Activated CD8-positive, alpha-beta memory T cell treated with anti-CD3 and anti-CD28 coated beads for 1 hour (primary cell): ENCODE measurements around the gene NSUN2.
A peak's percentile ranks its signal among the peaks of the same experiment; 100 is the strongest.
"Not testable (repeated sequence)": the region's sequence is repeated elsewhere in the genome, so short reads cannot be mapped to it uniquely, and the experiment has no call there.

ENCODE experiments used
- DNase-seq, 2 donors: peaks; one replicate each; pipeline ENCODE4 v3.0.0-alpha.2; 2020; ENCODE audit warnings: low read depth in 1 of 2; ENCODE audit errors: extremely low read depth in 1 of 2

The NSUN2 gene

DNA sequence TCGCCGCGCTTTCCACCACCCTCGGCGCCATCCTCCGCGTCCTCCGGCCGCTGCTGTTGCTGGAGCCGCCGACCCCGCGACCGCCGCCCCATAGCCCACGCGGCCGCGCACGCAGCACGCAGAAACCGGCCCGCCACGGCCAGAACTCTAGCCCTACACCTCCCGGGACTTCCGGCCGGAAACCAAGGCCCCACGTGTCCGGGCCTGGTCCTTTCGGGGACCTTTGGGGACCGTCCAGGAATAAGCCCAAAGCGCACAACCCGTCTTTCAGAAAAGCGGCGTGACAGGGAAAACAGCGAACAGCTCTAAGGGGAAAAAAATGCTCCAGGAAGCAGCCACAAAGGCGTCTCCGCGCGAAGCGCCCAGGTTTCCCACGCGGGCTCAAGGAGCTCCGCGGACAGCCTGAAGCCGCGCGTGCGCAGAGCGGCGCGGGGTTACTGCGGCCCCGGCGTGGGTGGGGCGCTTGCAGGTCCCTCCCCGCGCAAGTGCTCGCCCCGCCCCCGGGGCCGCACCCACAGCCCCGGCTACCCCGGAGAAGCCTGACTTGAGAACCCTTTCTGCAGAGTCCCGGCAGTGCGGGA lies at the start of gene NSUN2, which contains the start of gene SRD5A1:
Gene NSUN2, minus strand, starts transcription at position 157 of the 581 bp plus-strand sequence. Its CDS starts 65 bp downstream, at position 92.
Gene SRD5A1, plus strand, starts transcription at position 553 of the 581 bp plus-strand sequence. CDS start 137 bp downstream, outside the sequence.
- peak; percentile 65 to 92 for DNase-seq

DNA sequence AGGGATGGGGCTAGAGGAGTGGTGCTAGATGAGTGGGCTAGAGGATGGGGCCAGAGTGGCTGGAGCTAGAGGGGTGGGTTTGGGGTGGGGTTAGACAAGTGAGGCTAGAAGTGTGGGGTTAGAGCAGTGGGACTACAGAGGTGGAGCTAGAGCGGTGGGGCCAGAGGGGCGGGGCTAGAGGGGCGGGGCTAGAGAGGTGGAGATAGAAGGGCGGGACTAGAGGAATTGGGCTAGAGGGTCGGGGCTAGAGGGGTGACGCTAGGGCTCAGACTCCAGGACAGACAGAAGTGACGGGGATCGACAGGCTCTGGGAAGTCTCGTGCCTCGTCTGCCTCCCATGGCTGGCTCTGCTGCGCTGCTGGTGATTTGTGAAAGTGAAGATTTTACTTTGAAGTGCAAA lies 49.4 kb upstream of the NSUN2 start:
- DNase-seq, result no peak

DNA sequence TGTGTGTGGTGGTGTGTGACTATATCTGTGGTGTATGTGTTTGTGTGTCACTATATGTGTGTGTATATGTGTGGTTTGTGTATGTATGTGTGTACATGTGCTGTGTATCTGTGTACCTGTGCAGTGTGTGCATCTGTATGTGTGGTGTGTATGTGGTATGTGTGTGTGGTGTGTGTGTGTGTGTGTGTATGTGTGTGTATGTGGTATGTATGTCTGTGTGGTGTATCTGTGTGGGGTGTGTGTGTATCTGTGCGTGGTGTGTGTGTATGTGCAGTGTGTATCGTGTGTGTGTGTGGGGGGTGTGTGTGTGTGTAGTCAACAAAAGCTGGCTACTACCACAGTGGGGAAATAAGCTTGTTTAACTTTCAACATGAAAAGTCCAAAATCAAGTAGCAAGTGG lies 48.8 kb upstream of the NSUN2 start:
- no peak for DNase-seq

DNA sequence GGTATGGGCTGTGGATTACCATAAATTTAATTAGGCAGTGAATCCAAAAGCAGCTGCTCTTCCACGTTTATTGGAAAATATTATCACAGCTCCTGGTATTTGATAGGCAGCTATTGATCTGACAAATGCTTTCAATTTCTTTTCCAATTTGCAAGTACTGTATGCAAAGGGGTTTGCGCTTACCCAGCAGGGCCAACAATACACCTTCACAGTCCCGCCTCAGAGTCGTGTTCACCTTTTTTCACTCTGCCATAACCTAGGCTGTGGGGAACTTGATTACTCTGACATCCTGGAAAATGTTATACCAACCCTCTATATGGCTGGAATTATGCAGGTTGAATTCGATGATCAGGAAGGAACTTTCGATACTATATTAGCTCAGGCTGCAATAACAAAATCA lies 48.1 kb upstream of the NSUN2 start:
- no peak for DNase-seq

DNA sequence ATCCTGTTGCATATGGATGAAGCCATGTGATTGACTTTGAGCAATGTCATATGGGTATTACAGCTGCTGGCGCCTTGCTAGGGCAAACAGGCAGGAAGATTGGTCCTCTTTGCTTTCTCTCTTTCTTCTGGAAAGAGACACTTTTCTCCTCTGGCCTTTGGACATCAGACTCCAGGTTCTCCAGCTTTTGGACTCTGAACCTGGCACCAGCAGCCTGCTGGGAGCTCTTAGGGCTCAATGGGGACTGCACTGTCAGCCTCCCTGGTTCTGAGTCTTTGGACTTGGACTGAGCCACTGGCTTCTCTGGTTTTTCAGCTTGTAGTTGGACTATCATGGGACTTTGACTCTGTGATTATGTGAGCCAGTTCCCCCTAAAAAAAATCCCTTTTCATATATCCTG lies 45.5 kb upstream of the NSUN2 start:
- DNase-seq, result no peak

DNA sequence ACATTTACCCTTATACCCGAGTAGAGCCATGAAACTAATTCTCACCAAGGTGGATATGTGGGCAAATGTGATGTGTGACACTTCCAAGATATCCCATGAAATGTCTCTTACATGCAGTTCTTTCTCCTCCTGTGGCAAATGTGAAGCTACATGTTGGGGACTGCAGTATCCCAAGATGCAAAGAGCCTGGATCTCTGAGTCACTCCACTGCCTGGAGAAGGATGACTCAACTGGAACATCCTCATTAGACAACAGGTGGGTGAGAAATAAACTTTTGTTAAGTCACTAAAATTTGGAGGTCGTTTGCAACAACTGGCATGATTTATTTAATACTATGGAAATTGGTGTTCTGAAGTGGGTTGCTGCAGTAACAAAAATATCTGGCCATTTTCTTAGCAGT lies 43.9 kb upstream of the NSUN2 start:
- no peak for DNase-seq

DNA sequence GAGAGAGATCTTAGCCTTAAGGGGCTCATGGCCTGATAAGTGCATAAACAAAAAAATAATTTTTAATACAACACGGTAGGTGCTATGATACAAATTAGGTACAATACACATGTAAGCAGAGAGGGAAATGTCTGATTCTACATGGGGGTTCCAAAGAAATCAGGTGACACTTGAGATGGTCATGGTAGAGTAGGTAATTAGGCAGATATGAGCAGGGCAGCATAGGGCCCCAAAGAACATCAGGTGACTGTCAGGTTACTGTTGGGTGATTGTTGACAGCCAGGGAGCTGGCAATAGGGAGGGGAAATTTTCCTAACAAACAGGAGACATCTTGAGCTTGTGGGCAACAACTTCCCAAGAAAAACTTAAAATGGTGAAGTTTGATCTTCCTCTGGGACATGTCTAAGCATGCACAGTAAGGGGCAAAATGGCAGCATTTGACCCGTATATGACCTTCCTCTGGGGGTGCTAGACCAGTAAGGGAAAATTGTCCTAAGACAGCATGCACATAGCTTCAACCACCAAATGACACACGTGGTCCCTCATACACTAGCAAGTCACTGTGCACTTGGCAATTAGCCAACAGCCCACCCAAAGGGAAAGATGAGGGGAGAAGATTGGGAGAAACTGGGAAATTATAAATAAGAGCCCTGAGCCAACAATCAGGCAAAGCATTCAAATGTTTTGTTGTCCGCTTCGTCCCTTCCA lies 43.1 kb upstream of the NSUN2 start:
- no peak for DNase-seq

DNA sequence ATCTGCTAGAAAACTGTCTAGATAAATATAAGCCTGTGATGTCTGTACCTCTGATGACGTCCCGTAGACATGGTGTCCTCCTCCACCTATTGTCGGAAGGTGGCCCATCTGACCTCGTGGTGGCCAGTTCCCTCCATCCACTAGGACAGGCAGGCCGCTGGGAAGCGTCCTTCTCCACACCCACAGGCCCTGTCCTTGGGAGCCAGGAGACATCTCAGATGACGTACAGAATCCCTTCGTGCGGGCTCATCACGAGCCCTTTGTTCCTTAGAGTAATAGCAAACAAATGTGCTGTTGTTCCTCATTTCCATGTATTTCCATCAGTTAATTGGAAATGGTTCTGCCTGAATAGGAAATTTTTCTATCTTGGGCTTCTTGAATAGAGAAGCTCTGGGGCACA lies 42.0 kb upstream of the NSUN2 start:
- DNase-seq, result no peak

DNA sequence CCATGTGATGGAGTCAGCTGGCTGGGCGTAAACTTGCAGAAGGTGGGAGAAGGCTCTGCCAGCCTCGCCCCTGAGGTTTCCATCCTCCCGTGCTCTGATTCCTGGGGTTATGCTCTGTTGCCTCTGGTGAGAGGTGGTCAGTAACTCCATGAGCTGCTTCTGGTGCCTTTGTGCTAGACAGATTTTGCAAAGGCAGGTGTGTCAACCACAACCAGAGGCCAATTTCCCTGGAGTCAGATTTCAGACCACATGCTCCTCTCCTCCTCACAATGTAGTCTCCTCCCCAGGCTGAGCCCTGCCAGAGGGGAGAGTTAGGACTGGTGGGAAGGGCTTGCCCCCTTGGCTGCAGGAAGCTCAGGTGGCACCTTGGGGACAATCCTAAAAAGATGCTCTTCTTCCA lies 41.6 kb upstream of the NSUN2 start:
- DNase-seq, result no peak

DNA sequence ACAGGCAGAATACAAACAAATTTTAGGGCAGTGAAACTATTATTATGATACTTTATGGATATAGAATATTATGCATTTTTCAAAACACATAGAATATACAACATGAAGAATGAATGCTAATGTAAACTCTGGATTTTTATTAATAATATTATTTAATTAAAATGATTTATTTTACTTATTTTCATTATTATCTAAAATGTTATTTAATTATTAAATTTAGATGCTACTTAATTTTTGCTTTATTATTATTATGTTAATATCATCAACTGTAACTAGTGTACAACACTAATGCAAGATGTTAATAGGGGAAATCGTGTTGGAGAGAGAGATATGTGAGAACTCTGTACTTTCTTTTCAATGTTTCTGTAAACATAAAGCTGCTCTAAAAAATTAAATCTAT lies 41.1 kb upstream of the NSUN2 start:
- DNase-seq, result no peak

DNA sequence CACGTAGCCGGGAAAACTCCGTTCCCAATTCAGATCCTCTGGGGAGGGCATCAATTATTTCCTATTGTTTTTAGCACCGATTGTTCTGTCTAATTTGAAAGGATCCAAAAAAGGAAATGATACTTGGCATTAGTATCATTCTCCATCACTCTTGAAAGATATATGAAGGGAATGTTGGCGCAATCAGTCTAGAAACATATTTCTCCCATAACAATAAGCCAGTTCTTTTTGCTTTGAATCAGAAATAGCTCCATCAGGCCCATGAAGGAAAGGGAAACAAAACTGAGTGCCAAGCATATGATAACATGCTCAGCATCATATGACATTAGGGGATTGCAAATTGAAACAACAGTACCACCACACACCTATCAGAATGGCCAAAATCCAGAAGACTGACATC lies 40.2 kb upstream of the NSUN2 start:
- no peak for DNase-seq

DNA sequence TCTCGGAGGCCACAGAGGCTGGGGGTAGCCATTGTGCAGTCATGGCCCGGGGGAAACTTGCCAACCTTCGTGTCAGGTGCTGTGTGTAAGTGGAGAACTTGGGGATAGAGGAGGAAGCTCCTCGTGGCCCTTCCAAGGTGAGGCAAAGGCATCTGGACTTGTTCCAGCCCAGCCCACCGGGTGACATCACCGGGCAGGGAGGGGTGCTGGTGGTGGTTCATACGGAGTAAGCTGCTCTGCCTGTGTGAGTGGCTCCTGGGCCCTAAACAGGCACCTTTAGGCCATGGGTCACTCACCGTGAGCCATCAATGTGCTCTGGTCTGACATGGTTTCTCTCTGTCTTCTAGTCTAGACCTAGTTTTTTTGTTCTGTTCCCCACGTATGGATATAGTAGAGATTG lies 35.9 kb upstream of the NSUN2 start:
- not testable (repeated sequence) for DNase-seq

DNA sequence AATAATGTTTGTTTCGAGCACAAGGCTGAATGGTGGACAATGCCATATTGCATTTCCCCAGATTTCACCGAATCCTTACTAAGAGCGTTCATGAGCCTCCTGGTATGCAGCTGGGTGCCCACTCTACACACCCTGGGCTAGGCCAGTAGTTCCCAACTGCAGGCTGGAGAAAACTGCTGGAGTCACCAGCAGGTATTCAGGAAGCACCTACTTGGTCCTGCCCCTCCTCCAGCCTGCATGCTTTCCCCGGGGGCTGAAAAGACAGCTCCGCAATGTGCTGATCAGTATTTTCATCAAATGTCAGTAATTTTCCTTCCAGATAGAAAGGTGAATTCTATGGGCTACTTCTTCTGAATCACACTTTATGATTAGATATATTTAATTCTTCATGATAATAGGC lies 34.8 kb upstream of the NSUN2 start:
- DNase-seq, result no peak

DNA sequence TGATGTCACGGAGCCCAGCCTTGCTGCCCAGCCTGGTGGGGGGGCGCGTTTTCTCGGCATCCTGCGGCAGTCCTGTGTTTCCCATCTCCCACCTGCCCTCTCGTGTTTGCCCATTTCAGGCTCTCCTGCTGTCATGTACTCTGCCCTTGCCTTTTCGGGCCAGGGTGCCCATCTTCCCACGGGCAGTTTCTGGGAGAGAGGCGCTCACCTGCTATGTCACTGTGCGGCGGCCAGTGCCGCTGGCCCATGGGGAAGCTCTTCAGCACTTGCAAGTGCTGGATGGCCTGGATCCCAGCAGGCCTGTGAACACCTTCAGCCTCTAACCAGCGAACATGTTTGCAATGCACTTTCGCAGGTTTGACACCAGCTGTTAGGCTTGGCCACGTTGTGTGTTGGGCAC lies 33.9 kb upstream of the NSUN2 start:
- DNase-seq, result no peak

DNA sequence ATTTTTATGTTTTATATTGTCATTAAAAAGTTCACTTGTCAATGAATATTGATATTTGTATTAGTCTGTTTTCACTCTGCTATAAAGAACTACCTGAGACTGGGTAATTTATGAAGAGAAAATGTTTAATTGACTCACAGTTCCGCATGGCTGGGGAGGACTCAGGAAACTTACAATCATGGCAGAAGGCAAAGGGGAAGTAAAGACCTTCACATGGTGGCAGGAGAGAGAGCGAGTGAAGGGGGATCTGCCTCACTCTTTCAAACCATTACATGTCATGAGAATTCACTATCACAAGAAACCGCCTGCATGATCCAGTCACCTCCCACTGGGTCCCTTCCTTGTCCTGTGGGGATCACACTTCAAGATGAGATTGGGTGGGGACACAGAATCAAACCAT lies 27.8 kb upstream of the NSUN2 start:
- no peak for DNase-seq

DNA sequence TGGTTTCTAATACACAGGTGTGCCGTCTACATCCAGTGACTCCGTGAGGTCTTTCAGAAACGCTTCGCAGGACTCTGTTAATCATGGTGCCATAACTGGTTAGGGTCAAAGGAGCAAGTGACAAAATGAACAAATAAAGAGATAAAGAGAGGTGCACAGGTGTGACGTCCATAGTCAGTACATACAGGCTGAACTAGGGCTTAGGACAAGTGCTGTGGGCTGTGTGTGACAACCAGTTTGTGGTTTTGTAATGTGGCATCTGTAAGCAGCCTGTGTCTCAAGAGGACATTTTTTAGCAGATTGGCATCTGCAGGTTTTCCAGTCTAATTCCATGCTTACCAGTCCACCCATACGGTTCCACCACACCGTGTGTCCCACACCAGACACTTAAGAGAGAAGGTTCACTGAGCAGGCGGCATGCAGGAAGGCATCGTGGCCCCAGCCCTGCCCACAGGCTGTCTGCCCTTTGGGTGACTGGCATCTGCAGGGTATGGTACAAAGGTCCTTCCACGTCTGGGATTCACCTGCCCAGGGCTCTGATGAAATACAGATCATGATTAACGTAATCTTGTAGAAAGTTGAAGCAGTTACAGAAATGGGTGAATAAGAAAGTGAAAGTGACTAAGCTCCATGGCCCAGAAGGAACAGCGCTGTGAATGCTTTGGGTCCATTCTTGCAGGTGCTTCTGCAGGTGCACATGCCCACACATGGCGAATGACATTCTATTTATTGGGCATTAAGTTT lies 27.3 kb upstream of the NSUN2 start:
- no peak for DNase-seq

DNA sequence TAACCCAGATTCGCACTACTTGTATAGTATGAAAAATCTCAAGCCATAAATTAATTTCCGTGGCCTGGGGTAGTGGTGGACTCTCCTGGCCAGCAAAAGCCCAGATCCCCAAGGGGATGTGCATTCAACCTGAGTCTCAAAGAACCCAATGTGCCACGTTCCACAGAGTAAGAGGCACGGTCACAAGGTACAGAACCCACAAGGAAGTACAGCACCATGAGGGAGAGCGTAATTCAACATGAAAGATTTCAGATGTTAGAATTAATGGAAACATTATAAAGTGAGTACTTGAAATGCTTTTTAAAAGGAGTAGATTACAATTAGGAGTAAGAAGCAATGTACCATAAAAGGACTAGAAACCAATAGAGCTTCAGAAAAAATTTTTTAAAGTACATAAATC lies 23.8 kb upstream of the NSUN2 start:
- no peak for DNase-seq

DNA sequence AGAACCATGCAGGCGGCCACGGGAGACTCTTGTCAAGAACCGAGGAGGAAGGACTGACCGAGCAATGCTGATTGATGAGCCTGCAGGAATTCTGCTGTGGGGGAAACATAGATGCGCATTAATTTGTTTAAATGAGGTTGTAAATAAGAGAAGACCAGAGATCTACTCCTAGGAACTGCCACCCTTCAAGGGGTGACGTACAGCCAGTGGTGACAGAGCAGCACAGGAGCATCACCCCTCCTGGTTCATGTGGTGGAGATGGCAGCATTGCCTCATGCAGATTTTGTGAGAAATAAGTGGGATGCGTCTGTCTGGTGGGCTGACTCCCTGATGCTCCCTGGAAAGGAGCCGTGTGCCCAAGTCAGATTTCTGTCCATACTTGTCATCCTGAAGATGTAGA lies 22.6 kb upstream of the NSUN2 start:
- DNase-seq, result no peak

DNA sequence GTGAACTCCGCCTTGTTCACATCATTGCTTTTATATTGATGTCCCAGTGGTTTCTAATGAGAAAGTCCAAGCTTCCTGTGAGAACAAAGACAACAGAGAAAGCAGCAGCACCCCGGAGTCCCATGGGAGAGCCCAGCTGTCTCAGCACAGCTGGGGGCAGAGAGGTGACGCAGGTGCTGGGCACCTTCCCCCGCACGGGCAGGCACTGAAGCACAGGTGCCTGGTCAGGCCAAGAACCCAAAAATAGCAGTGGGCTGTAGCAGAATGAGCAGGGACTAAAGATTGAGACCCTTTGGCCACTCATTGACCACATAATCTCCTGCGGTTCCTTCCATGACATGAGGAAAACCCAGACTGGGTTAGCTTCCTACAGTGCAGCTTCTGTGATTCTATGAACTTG lies 19.2 kb upstream of the NSUN2 start:
- DNase-seq, result no peak

DNA sequence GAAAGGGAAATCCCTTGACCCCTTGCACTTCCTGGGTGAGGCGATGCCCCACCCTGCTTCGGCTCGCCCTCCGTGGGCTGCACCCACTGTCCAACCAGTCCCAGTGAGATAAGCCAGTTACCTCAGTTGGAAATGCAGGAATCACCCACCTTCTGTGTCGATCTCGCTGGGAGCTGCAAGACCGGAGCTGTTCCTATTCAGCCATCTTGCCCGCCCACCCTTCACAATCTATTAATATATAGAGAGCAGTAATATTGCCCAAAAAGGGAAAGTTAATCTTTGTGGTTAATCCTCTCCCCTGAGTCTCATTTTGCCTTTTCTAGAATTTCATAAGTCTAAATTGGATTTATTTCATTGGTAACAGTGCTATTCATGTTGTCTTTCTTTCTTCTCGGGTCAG lies 16.8 kb upstream of the NSUN2 start:
- no peak for DNase-seq

DNA sequence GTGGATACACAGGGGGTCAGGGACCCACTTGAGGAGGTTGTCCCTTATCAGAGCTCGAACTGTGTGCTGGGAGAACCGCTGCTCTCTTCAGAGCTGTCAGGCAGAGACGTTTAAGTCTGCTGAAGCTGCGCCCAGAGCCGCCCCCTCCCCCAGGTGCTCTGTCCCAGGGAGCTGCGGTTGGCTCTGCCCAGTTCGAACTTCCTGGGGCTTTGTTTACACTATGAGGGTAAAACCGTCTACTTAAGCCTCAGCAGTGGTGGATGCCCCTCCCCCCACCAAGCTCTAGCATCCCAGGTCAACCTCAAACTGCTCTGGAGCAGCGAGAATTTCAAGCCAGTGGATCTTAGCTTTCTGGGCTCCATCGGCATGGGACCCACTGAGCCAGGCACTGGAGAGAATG lies 16.3 kb upstream of the NSUN2 start:
- DNase-seq, result no peak
